WERI-Rb-1 (cell line): ENCODE data around the gene NOC3L.

Source experiments
- DNase-seq: peaks from one replicate; pipeline ENCODE4 v3.0.0-alpha.2; 2020
- H3K27ac ChIP-seq: fragments of 250-450 bp; sonication (Bioruptor Pico); 2 replicates; pipeline ENCODE4 v1.5.1; 2020; ENCODE audit warnings: mild to moderate bottlenecking, moderate library complexity
- H3K27me3 ChIP-seq: fragments of 250-450 bp; sonication (Bioruptor Pico); 2 replicates; pipeline ENCODE4 v1.5.1; 2021; ENCODE audit warnings: mild to moderate bottlenecking, low read depth, moderate library complexity; ENCODE audit not compliant: insufficient read depth, severe bottlenecking
- H3K36me3 ChIP-seq: fragments of 250-450 bp; sonication (Bioruptor Pico); 2 replicates; pipeline ENCODE4 v1.5.1; 2020; ENCODE audit warnings: mild to moderate bottlenecking, moderate library complexity
- H3K4me3 ChIP-seq: 2 replicates; pipeline ENCODE4 v1.5.1; 2011; ENCODE audit warnings: low read depth, mild to moderate bottlenecking, control low read depth, low read length
- H3K9me3 ChIP-seq: fragments of 250-450 bp; sonication (Bioruptor Pico); 2 replicates; pipeline ENCODE4 v1.5.1; 2021; ENCODE audit warnings: mild to moderate bottlenecking, moderate library complexity; ENCODE audit not compliant: severe bottlenecking
- TF ChIP-seq, protein P1 (sequence below): IDR thresholded peaks from 2 replicates; pipeline ENCODE4 v1.5.1; 2011; ENCODE audit warnings: low read depth, mild to moderate bottlenecking, control low read depth, inconsistent platforms, low read length

NOC3L gene

DNA sequence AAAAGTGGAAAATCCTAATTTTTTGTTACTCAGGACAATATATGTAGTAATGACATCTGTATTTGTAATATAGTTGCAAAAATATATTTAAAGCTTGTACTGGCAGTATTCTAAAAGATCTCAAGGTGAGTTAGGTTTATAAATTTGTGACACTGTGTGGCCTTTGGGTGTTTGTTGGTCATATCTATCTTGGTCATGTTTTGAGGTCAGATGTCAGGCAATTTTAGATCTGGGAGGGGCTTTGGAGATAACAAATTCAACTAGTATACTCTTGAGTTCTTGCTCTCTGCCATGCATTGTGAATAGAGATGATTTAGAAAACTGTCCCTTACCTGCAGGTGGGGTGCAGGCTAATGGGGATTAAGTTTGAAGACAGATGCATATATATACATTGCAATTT, 42.7 kb upstream of the NOC3L start:
- no peaks in the 10 kb centered on the region for H3K9me3 ChIP-seq
- no peak for DNase-seq
- H3K27me3 ChIP-seq, result no peaks in the 10 kb centered on the region
- no peak overlapping the region for H3K4me3 ChIP-seq
- TF ChIP-seq, protein P1, sequence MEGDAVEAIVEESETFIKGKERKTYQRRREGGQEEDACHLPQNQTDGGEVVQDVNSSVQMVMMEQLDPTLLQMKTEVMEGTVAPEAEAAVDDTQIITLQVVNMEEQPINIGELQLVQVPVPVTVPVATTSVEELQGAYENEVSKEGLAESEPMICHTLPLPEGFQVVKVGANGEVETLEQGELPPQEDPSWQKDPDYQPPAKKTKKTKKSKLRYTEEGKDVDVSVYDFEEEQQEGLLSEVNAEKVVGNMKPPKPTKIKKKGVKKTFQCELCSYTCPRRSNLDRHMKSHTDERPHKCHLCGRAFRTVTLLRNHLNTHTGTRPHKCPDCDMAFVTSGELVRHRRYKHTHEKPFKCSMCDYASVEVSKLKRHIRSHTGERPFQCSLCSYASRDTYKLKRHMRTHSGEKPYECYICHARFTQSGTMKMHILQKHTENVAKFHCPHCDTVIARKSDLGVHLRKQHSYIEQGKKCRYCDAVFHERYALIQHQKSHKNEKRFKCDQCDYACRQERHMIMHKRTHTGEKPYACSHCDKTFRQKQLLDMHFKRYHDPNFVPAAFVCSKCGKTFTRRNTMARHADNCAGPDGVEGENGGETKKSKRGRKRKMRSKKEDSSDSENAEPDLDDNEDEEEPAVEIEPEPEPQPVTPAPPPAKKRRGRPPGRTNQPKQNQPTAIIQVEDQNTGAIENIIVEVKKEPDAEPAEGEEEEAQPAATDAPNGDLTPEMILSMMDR, result no peak
- no peaks in the 10 kb centered on the region; the same call in 1 of the 2 replicates for H3K36me3 ChIP-seq
- no peak overlapping the region for H3K27ac ChIP-seq

DNA sequence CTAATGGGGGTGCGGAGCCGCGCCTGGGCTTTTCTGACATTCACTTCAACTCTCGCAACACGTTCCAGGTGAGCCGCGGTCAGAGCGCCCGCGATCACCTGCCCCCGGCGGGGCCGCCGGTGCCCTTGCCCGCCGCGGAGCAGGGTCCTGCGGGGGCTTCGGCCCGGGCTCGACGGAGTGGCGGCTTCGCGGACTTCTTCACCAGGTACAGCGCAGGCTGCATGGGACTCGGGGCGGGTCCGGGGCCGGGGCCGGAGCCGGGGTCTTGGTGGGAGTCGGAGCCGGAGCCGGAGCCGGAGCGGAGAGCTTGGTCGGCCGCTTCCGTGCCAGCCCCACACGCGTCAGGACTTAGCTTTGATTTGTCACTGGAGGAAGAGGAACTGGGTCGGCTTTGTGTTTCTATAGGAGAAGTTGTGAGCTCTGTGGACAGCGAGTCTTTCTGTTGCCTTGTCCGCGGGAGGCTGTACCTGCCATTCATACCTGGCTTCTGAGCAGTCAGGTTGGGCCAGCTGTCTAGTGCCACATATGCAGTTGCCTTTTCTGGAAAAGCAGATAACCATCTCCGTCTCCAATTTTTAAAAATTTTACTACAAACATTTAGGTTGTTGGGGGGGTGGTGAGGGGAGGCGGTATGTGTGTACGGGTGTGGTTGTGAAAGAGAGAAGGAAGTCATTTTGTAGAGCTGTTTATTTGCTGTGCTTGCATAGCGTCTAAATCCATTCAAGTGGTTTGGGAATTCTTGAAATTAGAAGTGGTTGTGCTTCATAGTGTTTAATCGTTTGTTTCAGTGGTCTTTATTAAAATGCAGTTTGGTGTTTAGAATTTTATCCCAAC, 40.9 kb upstream of the NOC3L start:
- peak overlapping the region; percentile 91 for H3K27ac ChIP-seq
- H3K9me3 ChIP-seq, result no peaks in the 10 kb centered on the region
- TF ChIP-seq, protein P1, result no peak
- no peaks in the 10 kb centered on the region for H3K27me3 ChIP-seq
- peak; percentile 59 for DNase-seq
- H3K4me3 ChIP-seq, result peak overlapping the region; percentile 74
- no peaks in the 10 kb centered on the region; the same call in 1 of the 2 replicates for H3K36me3 ChIP-seq

DNA sequence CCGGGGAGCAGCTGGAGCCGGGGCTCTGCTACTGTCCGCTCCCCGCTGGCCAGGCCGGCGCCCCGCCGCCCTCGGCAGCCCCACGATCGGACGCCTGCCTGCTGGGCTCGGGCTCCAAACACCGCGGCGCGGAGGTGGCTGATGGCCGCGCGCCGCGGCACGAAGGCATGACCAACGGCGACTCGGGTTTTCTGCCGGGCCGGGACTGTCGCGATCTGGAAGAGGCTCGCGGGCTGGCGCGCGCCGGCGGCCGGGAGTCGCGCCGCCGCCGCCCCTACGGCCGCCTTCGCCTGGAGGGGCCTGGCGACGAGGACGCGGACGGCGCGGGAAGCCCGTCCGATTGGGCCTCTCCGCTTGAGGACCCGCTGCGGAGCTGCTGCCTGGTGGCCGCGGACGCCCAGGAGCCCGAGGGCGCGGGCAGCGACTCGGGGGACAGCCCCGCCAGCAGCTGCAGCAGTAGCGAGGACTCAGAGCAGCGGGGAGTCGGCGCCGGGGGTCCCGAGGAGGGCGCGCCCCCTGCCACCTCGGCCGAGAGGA, 40.2 kb upstream of the NOC3L start:
- Histone ChIP-seq H3K27ac (peak overlapping the region; percentile 91), H3K27me3 (no peaks in the 10 kb centered on the region), H3K9me3 (no peaks in the 10 kb centered on the region), H3K4me3 (peak overlapping the region; percentile 74), H3K36me3 (no peaks in the 10 kb centered on the region; the same call in 1 of the 2 replicates)
- TF ChIP-seq, protein P1, result no peak
- peak; percentile 39 for DNase-seq

DNA sequence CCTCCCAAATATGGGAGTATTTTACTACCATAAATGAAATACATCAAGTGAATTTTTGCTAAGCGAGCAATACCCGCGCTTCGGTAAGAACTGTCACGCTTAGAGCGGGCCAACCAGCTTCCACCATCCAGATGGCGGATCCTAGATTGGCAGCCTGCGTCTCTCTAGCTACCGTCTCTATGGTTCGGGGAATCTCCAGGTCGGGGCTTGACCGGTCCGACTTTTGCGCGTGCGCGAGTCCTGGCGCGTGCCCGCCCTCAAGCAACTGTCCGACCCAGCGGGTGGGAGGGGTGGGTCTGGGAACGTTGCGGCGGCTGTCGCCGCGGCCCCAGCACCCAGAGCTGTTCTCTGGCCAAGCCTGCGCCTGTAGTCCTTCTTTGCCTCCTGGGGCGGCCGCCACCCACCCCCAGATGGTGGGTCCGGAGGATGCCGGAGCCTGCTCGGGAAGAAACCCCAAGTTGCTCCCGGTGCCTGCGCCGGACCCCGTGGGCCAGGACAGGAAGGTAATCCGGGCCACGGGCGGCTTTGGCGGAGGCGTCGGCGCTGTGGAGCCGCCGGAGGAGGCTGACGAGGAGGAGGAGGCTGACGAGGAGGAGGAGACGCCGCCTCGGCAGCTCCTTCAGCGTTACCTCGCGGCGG, 39.6 kb upstream of the NOC3L start, which contains the start of gene TBC1D12:
Gene TBC1D12 (plus strand): TSS at position 338 of the 639 bp plus-strand sequence. CDS start 73 bp downstream, at position 411.
- TF ChIP-seq, protein P1, result no peak
- peak within 1 kb of the TSS; percentile 91 for H3K27ac ChIP-seq
- H3K9me3 ChIP-seq, result no peaks in the 10 kb centered on the region
- H3K27me3 ChIP-seq, result no peaks in the 10 kb centered on the region
- H3K4me3 ChIP-seq, result peak within 1 kb of the TSS; percentile 74
- no peaks in the 10 kb centered on the region; the same call in 1 of the 2 replicates for H3K36me3 ChIP-seq
- peak; percentile 98 for DNase-seq

DNA sequence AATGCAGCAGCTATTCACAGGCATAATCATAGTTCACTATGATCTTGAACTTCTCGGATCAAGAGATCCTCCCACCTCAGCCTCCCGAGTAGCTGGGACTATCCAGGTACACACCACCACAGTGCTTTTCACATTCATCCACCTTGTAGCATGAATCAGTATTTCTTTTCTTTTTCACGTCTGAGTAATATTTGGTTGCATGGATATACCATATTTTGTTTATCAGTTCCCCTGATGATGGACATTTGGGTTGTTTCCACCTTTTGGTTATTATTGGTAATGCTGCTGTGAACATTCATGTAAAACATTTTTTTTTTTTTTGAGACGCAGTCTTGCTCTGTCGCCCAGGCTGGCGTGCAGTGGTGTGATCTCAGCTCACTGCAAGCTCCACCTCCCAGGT, 36.0 kb upstream of the NOC3L start:
- TF ChIP-seq, protein P1, result no peak
- no peaks in the 10 kb centered on the region; the same call in 1 of the 2 replicates for H3K36me3 ChIP-seq
- H3K27me3 ChIP-seq, result no peaks in the 10 kb centered on the region
- DNase-seq, result no peak
- no peak overlapping the region for H3K27ac ChIP-seq
- H3K9me3 ChIP-seq, result no peaks in the 10 kb centered on the region
- H3K4me3 ChIP-seq, result no peak overlapping the region
